ENCODE data around the gene DDX41.

The DDX41 gene

DNA sequence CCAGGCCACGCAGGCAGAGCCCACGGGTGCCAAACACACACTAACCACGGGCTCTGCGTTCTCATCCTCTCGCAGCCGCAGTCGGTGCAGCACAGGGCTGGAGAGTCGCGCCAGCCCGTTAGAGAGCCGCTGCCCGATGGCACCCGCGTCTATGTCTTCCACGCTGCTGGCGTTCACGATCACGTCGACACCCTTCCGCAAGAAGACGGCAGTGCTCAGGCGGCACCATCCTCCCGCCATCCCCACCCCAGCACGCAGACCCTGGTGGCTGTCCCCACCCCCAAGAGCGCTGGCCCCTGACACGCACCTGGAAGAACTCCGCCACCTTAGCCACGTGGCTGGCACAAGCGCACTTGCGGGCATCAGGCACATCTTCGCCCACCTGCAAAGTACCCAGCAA is 49.3 kb downstream of the DDX41 start:
- no peak for DNase-seq

DNA sequence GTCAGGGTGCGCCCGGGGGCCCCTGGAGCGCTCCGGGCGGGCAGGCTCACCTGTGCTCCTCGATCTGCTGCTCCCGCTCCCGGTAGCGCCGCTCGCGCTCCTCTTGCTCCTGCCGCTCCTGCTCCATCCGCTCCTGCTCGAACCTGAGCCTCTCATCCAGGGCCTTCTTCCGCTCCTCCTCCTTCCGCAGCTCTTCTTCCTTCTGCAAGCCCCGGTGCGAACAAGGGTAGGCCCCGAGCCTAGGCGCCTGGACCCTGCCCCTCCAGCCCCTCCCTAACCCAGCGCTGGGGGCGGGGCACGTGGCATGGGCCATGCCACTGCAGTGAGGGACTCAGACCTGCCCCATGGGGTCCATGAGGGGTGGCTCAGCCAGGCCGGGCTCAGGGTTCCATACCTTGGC is 49.9 kb downstream of the DDX41 start:
- DNase-seq, result no peak

DNA sequence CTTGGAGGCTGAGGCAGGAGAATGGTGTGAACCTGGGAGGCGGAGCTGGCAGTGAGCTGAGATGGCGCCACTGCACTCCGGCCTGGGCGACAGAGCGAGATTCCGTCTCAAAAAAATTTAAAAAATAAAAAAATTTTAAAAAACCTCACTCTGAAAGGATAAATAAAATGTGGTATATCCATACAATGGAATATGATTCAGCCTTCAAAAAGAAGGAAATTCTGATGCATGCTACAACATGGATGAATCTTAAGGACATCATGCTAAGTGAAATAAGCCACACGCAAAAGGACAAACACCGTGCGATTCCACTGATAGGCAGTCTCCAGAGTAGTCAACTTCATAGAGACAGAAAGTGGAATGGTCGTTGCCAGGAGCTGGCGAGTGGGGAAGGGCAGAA is 51.7 kb downstream of the DDX41 start:
- no peak for DNase-seq

DNA sequence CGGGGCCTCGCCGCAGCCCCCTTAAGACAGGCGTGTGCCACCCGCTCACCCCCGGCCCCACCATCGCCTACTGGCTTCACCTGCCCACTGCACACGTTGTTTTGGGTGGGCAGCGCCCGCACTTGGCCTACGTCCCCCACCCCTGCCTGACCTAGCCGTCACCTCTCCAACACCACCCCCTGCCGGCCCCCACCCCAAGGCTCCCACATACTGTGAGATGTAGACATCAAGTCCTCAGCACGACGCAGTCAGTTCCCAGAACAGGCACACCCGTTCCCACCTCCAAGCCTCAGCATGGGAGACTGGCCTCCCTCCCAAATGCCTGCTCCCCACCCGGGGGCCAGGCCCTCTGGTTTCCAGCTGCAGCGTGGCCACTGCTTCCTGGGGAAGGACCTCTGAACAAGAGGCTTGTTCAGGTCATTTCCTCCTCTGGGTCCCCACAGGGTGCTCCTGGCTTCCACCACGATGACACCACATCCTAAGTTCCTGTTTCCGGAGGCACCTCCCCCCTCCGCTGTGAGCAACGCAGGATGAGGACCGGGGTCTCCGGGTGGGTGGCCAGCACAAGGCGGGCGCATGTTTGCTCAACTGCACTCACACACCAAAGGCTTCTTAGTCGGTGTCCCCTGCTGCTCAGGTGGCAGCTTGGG is 54.6 kb downstream of the DDX41 start:
- DNase-seq, result no peak
